Spleen (tissue), 7 donors: ENCODE results near the gene TEF.

ENCODE experiments used
- CTCF ChIP-seq, 11 experiments: fragments of 200-600 bp in 7 of 11; fragments of 450-650 bp in 4 of 11; sonication (generic) in 4 of 11; IDR thresholded peaks in 8 of 11; conservative IDR thresholded peaks in 3 of 11; 1 replicate in 7 of 11; 2 replicates in 4 of 11; pipeline versions ENCODE4 v1.4.0 to v1.8.0; 2016 to 2021; ENCODE audit warnings: antibody characterized with exemption in 11 of 11, inconsistent platforms in 4 of 11, mild to moderate bottlenecking in 1 of 11
- POLR2A ChIP-seq, 3 donors: fragments of 450-650 bp; IDR thresholded peaks; one replicate each; pipeline ENCODE4 v1.5.1; 2017; ENCODE audit warnings: antibody characterized with exemption in 3 of 3, mild to moderate bottlenecking in 1 of 3
- POLR2AphosphoS5 ChIP-seq, 3 donors: sonication (generic); formaldehyde crosslinking; IDR thresholded peaks; one replicate each; pipeline ENCODE4 v1.5.1; 2017; ENCODE audit warnings: antibody characterized with exemption in 3 of 3
- donor health status: DM: no; HTN: no; CAD: no; lungs with moderate emphysema.
- donor health status: DM: no; HTN: no; CAD: no.
- donor health status: DM: no; HTN: no; CAD: no.

- TF ChIP-seq CTCF (IDR thresholded peaks at IDR 0.05 in 8 of 11, conservative IDR thresholded peaks at IDR 0.05 in 3 of 11) (no peak), POLR2A (IDR thresholded peaks at IDR 0.05) (no peak), POLR2AphosphoS5 (IDR thresholded peaks at IDR 0.05) (no peak)
These were observed 5.6 kb downstream of the TEF start for GRCh38 chr22:41387341-41387740.
